Right renal pelvis (tissue), 4 donors: ENCODE results near the gene RNF157. TPM values are rescaled to one million over a fixed set of nuclear protein-coding genes. Genes with fewer than 3 reads are reported as not detected.

ENCODE experiments used
- DNase-seq, 4 donors: peaks; one replicate each; pipeline ENCODE4 v3.0.0-alpha.2; 2013; ENCODE audit warnings: low read depth in 4 of 4, low spot score in 3 of 4, missing footprints in 1 of 4
- polyA plus RNA-seq, 4 donors: library from polyadenylated mRNA; unstranded; fragments of 120-200 nt; gene quantifications; one replicate each; pipeline ENCODE4 v1.2.1, GENCODE V29; 2013; ENCODE audit not compliant: insufficient read length in 4 of 4

Gene RNF157
- polyA plus RNA-seq, 4 donors, result 25.0 to 27.1 (median 26.6) TPM

DNA sequence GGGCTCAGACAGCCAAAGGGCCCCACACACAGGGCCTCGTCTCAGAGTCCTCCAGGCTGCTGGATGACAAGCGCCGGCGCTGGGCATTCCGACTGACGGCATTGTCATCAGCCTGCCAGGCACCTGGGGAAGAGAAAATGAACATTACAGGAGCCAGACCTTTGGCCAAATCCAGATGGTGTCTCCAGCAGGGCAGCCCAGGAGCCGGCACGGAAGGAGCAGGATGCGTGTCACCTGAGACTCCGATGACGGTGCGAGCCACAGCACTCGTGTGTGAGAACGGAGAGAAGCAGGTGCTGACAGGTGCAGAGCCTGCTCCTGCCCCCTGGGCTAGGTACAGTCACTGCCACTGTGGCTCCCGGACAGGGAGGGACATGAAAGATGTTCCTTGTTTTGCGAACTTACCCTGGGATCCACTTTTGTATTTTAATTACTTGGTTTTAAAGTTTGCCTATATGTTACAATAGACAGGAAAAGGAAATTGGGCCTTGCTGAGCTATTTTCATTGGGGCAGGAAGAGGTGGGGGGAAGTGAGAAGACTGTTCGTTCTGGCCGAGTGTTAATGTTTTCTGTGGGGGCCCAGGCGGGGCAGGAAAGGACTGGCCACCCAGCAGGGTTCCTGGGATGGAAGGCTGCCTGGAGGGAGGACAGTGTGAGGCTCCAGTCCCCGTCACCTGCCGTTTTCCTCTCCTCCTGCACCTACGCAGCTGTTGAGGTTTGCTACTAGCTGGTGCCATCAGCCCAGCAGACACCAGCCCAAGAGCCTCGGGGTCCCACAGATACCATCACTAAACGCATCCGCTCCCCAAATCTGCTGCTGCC is 94.9 kb downstream of the RNF157 start:
- no peak for DNase-seq

DNA sequence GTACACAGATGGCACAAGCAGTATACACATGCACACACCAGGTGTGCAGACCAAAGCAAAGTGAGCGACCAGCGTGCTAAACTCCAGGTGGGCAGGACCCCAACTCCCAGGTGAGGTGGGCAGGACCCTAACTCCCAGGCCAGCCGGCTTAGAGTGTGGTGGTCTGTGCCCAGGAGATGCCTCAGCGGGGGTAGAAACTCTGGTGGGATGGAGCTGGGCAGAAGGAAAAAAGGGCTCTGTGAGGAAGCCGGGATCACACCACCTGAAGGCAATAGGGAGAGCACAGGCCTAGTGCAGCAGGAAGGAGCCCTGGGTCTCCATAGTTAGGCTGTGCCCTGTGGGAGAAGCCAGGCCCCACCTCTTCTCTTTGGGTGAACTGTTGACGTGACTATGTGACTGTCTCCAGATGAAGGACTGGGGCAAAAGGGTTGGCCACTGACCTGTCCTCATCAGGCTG is 97.7 kb downstream of the RNF157 start:
- DNase-seq, result no peak

DNA sequence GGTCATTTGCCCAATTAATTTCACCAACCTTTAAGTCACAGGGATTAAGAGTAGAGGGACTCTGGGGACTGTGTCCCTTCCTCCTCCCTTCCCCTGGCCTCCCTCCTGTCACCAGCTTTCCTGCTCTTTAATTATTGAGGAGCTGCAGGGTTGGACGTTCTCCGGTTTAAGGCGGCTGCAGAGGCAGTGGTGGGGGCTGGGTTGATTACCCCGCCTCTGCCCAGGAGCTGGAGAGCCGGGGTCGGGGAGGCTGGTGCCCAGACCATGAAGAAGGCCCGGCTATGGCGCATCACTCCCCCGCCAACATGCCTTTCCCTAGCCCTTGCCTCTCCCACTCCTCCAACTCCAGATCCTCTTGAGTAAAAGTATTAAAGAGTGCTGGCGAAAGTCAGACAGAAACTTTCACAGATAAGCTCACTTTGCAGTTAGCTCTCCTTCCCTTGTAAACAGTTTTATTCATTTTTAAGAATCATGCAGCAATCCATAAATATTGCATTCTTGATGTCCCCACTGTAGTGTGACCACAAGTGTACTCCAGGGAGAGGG is 98.2 kb downstream of the RNF157 start:
- no peak for DNase-seq

DNA sequence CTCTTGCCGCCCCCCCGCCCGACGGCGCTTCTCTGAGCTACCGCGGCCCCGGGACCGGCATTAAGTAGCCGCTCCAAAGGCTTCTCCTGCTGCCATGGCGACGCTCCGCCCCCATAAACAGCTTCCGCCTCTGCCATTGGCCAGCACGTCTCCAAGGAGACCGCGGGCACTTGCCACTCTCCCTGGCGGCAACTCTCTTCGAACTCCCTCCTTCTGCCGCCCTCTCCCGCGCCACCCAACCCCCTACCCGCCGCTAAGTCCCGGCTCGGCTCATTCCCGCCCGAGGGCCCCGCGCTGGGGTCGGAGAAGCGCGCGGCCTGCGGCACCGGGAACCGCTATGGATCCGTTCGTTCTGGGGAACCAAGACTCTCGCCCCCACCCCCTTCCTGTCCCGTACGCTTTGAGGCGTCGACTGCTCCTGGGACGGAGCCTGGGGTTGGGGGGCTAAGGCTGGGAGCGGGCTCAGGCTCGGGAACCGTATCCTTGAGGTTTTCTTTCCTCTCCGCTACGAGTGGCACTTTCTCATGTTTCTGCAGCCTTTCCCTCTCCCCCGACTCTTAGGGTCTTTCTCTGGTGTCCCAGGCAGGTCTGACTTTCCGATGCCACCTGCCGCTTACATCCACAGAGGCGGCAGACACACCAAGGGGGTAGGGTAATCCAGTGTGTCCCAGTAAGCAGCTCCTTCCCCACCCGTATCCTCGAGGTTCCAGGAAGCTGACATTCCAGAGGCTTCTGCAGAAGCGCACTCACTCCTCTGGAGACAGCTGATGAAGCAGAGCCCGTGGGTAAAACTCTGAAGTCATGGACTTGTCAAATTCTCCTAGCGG is 98.9 kb downstream of the RNF157 start, which contains the start of gene FOXJ1:
Gene FOXJ1, minus strand, starts transcription at position 34 of the 827 bp plus-strand sequence. CDS start 850 bp downstream, outside the sequence.
- peak; percentile 85 to 87 (median 86) for DNase-seq

DNA sequence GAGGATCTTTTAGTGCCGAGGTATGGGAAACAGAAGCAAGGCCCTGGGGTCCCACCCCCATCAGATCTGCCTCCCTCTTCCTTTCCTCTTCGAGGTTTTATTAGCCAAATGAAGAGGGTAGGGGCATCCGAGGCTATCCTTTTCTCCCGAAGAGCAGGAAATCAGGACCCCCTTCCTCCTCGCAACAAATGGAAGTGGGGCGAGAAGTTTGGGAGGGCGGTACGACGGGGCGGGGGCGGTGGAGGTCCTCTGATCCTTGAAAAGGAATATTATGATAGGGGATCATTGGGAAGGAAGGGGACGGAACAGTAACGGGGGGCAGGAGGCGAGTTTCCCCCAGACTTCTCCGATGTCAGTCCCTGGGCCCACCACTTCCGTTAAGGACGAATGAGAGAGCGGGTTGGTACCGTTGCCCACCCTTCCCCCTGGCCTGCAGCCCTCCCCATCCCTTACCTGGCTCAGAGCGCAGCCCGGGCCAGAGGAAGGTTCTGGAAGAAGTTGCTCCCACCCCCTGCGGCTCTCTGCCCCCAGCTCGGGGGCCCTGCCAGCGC is 99.6 kb downstream of the RNF157 start:
- no peak for DNase-seq

DNA sequence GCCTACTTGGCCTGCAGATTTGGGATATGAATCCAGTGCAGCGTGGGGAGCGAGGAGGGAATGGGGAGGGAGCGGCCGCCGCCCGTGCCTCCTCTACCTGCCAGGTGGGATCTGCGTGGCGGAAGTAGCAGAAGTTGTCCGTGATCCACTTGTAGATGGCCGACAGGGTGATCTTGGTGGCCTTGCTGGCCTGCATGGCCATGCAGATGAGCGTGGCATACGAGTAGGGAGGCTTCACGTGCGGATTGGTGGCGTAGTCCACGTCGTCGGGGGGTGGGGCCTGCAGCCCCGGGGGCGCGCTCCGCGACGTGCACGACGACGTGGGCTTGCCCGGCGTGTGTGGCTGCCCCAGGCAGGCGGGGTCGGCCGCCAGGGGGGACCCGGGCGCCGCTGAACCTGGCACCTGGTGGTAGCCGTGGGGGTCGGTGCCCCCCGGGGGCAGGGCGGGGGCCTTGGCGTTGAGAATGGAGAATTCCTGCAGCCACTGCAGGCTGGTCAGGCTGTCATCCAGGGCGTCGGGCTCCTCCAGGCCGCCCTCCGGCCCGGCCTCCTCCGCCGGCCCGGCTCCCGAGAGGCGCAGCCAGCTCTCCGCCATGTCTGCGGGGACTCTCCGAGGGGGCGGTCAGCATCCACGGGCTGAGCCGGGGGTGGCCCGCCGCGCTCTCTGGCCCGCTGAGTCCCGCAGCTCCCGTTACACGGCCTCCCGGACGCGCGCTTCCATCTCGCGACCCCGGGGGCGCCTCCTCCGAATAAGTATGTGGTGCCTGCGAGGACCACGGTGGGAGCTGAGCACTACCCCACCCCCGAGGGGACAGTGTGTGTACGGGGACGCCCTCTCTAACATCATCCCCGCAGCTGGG is 100.3 kb downstream of the RNF157 start:
- DNase-seq, result no peak

DNA sequence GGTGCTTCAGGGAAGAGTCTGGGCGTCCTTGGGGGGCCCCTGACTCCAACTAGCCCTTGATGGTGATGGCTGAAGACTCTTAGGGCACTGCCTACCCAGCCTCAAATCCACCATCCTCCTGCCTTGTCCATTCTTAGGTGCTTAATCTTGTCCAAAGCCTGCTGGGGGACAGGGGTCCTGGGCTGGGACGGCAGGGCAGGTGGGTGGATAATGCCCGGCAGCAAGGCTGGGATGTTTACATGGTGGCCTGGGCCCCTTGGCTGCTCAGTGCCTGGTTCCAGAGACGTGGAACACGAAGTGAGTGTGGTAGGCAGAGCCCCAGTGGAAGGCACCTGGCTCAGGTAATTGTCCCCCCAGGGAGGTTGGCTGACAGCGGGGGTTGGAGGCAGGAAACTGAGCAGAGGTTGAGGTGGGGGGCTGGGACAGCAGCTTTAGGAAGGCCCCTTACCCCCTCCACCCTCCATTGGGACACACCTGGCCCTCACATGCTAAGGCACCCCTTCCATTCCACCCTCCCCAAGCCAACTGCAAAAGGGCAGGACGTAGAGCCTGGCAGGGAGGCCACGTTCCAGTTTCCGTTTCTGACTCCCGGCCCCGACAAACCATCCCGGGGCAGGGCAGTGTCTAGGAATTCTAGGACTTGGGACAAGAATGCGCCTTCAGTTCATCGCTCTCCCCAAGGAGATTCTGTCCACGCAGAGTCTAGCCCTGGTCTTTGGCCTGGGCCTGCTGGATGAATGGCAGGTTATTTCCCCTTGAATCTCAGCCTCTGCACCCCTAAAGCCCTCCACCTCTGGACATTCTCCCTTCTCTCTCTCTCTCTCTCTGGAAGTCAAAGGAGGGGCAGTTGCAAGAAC is 101.2 kb downstream of the RNF157 start:
- no peak for DNase-seq

DNA sequence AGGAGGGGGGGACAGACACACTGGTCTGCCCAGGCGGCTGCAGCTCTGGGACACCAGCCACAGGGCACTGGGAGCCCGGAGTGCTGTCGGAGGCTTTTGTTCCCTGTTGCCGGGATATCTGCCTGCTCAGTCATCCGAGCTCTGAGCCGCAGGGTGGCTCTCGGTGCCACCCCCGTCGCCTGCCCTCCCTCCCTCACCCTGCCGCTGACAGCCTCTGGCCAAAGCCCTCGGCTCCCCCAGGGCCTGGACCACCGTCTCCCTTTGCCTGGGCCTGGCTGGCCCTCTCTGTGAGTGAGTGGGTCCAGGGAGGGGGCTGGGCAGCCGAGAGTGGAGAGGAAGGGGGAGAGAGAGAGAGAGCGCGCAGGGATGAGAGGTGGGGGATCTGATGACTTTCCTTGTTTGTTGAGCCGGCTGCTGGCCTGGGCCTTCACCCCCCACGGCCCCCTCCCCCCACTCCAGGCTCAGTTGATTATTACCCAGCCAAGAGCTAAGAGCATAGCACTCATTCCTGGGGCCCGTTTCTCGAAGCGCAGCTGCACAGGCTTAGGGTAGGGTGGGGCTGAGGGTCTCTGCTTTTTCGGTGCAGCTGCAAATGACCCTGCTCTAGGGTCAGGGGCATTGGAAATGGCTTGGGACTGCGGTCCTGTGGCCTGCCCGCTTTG is 101.9 kb downstream of the RNF157 start:
- DNase-seq, result peak in 1 of 4 donors; percentile 61

DNA sequence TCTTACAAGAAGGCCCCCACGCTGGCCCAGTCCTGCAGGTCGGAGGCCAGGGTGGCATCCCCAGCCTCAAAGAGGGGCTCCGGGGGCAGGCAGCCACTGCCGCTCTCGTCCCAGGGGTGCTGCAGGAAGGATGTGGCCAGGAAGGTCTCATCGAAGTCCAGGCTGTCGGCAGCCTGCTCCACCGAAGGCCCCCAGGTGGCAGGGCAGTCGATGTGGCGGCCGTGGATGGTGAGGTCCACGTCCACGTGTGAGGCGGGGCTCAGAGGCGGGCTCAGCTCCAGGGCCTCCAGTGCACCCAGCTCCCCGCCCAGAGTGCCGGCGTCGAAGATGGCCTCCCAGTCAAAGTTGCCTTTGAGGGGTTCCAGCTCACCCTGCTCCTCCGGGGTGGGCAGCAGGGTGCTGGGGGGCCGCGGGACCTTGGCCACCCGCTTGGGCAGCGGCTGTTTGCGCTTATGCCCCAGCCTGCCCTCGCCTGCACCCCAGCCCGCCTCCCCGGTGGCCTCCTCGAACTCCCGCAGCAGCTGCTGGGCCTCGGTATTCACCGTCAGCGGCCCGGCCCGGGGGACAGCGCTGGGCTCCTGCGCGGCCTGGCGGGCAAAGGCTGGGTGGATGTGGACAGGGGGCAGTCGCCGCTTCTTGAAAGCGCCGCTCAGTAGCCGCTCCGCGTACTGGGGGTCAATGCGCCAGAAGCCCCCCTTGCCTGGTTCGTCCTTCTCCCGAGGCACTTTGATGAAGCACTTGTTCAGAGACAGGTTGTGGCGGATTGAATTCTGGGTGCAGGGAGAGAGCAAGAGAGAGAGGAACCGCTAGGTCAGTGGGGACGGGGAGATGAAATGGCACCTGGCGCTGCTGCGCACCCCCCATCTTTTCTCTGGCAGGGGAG is 102.7 kb downstream of the RNF157 start:
- DNase-seq, result no peak

DNA sequence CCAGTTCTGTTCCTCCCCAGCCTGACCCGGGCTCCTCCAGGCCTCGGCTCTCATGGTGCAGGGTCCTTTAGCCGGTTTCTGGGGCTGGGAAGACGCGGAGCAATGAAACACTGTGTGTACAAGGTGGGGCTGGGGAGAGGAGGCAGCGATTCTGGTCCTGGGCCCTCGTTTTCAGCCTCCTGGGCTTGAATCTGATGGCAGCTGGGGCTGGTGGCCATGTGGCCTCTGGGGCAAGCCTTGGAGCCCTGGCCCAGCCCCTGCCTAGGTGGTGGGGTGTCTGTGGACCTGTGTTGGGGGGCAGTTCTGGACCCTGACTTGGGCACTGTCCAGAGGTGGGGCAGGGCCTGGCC is 103.3 kb downstream of the RNF157 start:
- DNase-seq, result no peak

DNA sequence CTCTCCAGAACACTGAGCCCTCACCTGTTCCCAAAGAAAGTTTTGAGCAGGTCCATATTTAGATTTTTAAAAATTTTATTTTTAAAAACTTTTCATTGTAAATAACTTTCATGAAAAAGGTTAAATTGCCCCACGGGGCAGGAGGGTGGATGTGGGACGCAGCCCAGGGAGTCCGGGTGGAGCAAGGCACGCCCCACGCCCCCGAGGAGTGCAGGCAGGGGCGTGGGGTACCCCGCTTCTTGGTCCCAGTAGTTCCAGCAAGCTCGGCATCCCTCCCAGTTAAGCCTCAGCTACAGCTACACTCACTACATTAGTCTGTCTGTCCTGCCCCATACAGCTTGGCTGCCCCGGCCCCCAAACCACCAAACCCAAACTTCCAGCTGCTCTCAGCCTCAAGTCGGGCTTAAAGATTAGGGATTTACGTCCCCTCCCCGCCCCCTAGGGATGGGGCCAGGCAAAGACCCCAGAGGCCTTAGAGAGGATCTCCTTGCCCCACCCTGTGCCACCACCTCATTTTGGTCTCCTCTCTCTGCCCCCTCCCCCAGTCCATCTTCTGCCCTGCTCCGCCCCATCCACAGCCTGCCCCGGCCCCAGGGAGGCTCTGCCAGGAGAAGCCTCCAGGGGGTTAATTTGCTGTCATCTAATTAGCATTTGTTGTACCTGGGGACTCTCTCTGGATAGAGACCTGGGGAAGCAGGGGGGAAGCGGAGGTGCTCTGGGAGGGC is 103.9 kb downstream of the RNF157 start:
- DNase-seq, result no peak

DNA sequence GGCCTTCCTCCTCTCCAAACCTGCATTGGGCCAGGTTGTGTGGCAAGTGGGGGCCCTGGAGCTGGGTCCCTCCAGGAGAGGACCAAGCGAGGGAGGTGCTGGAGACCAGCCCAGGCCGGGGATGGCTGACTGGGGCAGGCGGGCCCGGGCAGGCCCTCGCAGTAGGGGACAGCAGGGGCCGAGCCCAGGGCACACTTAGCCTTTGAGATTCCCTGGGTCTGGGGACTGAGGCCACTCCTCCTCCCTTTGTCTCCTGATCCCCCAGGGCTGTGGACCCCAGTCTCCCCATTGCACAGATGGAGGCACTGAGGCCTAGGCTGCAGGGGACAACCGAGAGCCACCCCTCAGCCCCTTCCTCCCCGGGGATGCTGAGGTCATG is 104.5 kb downstream of the RNF157 start:
- no peak for DNase-seq

DNA sequence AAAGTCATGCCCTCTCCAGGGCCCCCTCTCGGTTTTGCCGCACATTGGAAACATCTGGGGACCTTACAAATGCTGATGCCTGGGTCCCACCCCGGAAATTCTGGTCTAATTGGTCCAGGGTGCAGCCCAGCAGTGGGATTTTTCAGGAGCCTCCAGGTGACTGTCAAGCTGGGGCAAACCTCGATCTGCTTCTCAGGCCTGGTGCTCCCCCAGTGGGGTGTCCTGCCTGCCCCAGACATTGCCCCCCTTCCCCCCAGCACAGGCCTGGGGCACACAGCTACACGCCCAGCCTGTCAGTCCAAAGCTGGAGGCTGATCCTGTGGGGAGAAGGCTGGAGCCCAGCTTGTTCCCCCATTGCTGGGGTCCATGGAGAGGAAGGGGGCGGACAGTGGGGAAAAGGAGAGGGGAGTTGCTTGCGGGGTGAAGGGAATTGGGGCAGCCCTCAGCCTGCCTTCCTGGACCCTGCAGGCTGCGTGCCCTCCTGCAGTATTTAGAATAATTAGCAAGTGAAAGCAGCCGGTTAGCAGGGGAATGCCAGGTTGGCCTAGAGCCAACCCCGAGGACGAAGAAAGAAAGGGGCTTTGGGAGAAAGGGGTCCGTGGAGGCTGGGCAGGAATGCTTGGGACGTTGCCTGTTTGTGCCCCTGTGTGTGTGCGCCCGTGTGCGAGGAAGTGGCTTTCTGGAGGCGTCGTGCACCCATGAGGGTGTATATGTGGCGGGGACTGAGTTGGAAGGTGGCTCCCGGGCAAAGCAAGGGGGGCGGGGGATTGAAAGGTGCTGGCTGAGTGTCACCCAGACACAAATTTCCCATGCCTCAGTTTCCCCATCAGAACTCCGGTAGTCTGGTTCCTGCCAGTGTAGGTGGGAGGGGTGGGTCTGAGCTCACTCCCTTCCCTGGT is 105.1 kb downstream of the RNF157 start:
- DNase-seq, result no peak

DNA sequence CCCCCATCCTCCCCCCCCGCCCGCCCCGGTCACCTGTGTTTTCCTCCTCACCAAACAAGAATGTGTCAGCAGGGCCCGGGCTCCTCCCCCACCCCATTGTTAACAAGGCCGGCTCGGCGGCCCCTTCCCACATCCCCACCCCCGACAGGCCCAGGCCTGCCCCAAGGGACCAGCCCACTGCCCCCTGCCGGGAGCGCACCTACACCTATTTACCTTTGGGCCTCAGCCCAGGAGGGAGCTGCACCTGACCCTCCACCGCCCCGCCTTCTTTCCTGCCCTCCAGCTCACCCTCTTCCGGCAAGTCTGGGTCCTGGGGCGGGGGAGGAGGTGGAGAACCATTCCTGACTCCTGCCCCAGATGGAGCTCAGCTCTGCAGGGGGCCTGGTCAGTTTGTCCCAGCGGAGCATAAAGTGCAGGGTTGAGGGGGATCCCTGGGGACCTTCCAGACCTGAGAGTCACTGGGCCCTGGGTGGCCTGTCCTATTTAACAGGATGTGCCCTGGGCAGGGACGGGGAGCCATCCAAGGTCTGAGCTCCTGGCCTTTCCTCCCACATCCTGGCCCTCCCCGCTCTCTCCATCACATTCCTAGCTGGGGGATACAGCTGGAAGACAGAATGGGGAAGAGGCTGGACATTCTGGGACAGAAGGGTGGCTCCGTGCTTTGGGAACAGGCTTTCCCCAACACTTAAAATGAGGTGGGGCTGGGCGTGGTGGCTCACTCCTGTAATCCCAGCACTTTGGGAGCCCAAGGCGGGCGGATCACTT is 107.5 kb downstream of the RNF157 start:
- no peak for DNase-seq
